ENCODE results near the gene DPH3.

DPH3 gene

DNA sequence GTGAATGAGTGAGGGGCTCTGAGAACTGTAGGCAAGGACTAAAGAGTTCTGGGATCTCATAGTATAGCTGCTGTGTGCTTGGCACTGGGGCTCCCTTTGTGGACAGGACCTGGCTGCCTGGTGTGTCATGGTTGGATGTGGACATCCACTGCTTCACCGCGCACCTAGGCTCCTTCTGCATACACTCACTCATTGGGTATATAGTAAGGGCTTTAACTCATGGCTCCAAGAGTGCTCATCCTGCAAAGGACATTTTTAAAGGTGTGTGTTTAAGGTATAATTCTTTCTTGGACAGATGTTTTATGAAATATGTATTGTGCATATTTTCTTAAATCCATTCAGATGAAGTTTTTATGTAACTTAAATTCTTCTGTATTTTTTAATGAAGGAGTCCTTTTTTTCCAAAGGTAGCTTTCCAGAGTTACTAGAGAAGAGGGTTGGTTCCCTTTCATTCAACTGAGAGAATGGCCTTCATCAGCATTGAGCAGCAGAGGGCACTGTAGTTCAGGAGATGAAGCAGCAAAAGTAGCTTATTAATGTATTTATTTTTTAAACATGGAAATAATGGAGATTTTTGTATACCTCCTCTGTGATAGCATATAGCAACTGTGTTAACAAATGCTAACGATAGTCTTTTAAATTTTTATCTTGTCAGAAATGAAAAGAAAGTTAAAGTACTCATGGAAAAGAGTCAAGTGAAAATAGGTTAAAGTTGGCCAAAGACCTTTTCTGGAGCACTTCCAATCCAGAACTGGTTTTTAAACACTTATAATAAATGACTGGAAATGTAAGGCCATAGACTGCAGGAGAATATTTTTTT lies 25.5 kb upstream of the DPH3 start:
- no peak for DNase-seq

DNA sequence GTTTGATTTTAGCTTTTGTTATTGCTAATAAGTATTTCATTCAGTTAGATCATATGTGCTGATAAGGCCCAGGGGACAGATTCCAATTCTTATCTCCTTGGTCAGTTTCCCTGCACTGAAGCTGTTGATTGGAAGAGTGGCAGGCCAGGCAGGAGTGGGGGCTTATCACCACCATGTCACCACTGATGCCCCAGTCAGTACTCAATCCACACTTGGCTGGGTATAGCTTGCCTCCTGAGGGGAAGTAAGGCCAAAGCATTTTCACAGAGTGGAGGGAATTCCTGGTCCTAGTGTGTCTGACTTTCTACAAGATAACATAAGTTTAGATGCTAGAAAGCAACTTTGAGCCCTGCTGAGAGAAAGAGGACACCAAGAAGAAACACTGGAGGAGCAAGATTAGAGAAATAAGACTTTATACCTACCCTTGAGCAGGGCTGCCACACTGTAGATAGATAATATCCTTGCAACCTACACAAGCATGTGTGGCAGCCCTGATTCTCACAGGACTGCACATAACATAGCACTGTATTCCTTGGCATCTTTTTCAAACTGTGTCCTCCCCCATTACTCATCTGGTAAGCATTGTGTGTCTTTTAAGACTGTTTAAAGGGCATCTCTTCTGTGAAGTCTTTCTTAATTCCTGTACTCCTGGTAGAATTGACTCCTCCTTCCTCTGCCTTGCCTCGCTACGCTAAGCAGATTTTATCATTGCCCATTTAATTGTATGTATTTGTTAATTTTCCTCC lies 24.6 kb upstream of the DPH3 start:
- no peak for DNase-seq

DNA sequence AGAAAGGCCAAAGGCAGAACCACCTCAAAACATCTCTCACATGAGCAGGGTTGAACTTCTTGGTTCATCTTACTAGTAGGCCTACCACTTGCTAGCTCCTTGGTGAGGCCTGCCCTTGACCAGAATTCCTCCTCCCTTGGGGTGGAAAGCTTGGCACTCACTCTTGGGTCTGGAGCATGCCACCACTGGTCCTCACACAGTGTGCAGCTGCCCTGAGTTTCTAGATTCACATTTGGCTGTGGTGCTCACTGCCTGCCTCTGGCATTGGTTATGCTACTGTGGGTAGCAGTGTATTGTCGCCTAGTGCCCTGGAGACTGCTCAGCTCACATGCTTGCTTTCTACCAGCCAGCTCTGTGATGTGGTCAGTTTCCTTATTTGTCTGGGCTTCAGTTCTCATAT lies 23.9 kb upstream of the DPH3 start:
- DNase-seq: no peak

DNA sequence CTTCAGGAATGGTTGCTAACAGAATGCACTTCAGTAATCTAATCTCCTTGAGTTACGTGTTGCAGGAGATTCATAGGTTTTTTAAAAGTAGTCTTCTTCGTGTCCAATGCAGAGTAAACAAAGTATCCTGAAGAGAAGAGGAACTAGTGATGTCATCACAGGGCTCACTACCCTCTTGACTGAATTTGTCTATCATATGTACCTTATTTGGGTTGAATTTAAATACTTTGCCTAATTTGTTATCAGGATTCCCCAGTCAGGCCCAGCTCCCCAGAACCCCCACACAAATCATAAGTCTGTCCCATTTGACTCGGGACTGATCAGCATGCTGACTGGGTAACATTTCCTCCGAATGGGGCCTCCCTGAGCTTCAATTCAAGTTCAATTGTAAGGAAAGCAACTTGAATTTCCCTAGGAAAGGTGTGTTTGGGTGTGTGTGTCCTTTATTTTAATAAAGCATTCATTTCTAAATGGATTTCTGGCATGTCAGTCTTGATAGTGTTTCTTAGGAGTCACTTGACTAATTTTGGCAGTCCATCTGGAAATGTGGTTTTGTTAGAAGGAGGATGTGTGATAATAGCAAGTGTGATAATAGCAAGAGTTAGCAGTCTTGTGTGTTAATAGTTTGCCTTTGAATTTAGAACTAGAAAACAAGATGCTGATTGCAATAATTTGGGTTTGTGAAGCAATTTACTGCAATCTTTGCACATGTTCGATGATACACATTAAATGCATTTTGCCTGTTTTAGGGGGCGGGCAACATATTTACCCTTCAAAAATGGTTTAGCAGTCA lies 22.2 kb upstream of the DPH3 start:
- no peak for DNase-seq

DNA sequence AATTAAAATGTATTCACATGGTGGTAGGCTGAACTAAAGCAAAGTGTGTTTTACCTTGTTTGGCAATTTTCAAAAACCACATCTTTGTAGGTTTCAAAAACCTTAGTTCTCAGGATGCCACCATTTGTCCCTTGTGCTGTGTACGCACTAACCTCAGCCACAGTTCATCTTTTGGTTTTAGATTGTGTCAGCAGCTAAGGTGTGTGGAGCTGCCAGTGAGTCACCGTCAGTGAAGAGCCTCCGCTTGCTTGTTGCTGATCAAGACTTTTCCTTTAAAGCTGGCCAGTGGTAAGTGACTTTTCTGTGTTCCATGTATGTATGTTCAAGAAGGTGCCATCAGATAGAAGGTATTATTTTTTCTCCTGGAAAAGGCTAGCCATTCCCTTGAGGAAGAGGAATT lies 21.4 kb upstream of the DPH3 start:
- DNase-seq: no peak

DNA sequence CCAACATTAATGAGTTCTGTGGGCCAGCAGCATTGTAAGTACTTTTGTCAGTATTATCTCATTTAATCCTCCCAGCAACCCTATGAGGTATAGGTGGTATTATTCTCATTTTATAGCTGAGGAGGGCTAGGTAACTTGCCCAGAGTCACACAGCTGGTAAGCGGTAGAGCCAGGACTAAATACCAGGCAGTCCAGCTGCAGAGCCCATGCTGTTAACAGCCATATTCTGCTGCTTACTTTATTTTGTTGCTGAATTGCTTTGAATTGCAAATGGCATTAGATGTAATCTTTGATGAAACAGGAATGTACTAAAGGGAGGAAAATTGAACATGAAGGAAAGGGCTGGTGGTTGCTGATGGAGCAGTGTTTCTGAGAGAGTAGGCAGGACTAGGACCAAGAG lies 19.9 kb upstream of the DPH3 start:
- no peak for DNase-seq

DNA sequence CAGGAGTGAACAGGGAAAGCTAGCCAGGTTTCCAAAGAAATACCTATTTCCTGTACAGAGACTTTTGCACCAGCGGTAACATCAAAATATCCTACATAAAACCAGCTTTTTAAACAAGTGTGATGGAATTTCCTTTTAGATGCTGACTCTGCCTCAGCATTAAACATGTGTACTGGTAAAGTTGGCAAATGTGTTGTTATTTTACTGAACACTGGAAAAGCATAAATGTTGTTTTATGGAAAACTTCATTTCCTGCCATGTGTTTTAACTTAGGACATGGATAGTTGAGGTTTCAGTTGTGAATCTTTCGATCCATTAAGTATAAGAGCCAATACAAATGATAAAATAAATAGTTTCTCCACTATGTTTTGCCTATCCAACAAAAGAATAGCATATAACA lies 15.9 kb upstream of the DPH3 start:
- no peak for DNase-seq

DNA sequence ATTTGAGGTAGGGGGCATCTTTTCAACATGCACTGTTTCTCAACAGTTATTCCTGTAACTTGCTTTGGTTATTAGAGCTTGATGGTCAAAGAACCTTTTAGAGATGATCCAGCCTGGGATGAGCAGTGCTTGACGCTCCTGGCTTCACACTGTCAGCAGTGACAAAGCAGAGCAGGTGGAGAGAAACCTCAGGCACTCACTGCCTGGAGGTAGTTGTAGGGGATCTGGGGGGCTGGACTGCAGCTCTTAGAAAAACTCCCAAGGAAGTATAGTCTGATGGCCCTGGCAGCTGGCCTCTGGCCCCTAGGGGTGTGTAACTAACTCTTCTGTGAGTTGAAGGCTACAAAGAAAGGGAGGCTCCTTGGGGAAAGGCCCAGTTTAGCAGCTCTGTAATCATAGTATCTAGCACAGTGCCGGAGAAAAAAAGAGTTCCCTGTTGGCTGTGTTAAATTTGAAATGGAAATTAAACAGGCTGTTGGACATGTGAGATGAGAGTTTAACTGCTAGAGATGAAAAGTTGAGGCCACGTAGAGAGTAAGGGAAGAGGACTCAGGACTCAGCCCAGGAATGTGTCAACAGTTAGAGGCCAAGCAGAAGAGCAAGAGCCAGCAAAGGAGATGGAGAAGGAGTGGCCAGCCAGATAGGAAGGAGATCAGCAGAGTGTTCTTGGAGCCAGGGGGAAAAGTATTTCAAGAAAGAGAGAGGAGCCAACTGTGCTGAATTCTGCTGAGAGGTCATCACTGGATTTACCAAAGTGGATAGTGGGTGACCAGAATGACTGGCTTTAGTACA lies 14.5 kb upstream of the DPH3 start:
- no peak for DNase-seq

DNA sequence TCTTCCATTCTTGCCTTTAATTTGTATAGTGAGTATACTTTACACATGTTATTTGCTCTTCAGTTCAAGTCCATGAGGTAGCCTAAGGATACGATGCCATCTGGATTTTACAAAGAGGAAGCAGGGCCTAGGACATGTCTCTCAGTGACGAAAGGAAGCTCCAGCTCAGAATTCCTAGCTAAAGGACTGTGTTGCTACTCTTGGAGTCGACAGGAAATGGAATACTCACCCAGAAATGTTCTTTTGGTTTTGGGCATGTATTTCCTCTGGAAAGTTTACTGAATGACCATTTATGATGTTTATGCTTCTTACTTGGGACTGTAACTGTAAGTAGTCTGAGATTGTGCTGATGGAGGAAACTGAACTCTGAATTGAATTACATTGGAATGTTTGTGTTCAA lies 12.7 kb upstream of the DPH3 start:
- no peak for DNase-seq

DNA sequence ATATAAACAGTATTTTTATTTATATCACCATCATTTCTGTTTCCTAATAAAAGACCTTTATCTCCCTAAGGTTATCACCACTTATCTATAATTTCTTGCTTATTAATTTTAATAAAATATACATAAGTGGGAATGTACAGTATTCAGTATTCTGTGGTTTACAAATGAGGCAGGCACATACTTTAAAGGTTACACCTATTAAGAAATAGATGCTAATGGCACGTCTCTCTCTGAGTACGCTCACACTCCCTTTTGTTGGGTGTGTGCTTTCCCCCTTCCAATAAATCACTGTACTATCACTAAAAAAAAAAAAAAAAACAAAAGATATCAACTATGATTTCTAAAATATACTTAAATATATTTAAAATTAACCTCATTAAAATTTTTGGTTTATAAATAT lies 9.1 kb upstream of the DPH3 start:
- DNase-seq: no peak

DNA sequence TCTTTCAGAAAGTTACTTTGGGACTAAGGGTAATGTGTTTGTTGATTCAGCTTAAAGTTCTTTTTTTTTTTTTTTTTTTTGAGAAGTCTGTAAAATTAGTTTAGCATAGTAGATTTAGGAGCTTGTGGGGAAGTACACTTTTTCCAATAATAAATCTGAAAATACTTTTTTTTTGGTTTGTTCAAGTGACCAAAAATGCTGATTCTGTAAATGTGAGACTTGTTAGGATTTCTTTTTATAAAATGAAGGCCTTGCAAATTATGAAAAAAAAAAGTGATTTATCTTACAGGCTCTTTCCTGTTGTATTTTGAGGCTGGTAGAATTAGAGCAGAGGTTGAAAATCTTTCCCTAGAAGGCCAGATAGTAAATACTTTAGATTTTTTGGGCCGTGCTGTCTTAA lies 7.8 kb upstream of the DPH3 start:
- no peak for DNase-seq

DNA sequence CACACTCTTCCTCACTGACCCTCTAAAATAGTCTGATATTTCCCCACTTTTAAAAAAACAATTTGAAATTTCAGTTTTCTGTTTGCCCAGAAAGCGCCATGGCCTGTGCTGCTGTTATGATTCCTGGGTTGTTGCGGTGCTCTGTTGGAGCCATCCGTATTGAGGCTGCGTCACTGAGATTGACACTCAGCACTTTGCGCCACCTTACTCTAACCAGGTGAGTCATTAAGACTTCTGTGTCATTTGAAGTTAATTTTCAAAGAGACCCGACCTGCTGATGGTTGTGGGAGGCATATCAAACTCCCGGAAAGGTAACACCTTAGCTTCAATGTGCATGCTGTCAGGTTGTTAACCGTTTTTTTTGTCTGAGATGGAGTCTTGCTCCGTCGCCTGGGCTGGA lies 6.1 kb upstream of the DPH3 start:
- no peak for DNase-seq

DNA sequence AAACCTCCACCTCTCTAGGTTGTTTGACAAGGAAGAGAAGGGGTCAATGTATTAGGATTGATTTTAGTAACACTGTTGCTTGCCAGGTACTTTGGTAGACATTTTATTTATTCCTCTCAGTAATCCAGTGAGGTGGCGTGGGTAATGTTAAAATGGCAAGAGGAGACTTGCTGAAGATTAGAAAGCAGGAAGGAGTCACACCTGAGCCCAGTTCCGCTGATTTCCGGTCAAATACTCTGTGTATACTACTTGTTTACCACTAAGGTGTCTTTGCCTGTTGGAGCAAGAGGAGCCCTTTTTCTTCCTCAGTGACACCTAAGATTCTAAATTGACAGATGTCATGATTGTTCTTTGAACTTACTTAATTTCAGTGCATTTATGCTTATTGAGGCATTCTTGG lies 2.0 kb upstream of the DPH3 start:
- no peak for DNase-seq

DNA sequence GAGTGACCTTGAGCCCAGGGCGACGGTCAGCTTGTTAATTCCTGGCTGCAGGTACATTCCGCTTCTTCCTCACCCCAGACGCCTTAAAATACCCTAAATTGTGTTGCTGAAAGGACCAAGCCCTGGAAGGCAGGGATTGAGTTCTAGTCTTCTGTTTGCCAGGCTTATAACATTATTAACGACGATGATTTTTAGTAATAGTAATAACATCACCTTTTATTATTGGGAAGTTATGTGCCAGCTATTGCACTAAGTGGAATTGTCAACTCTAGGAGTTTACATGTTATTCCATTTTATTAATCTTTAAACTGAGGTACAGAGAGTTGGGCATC lies 678 bp upstream of the DPH3 start:
- DNase-seq: no peak

DNA sequence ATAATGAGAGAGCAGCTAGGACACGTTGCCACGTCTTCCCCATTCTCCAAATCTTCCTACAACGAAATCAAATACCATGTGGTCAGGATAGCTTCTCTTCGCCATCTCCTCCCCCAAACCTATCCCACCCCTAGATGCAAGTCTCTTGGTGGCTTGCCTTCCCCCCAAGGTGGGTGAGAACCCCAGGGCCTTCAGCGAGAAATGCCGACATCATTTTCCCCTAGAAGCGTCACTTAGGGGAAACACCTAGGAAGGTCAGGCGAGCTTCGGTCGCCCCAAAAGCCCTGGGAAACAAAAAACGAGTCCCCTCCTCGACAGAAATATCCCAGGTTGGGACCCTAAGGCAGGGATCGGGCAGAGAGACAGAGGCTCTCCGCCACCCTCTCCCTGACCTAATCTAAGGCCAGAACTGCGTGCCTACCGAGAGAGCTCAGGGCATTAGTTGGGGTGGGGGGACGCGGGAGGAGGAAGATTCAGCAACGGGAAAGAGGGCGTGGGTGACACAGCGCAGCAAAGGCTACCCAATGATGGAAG lies 502 bp downstream of the DPH3 start:
- no peak for DNase-seq

DNA sequence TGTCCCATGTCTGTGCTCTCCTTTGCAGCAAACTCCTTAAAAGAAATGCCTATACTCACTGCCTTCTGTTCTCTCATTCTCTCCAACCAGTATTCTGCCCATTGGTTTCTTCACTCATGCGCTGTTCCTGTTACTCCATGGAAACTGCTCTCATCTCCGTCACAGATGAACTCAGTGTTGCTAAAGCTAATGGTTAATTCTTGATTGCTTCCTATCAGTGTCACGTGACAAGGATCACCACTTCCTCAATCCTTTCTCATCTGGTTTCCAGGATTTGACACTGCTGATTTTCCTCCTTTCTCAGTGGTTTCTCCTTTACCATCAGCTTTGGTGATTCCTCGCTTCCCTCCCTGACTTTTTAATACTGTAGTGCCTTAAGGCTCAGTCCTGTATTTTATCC lies 2.6 kb downstream of the DPH3 start:
- no peak for DNase-seq

DNA sequence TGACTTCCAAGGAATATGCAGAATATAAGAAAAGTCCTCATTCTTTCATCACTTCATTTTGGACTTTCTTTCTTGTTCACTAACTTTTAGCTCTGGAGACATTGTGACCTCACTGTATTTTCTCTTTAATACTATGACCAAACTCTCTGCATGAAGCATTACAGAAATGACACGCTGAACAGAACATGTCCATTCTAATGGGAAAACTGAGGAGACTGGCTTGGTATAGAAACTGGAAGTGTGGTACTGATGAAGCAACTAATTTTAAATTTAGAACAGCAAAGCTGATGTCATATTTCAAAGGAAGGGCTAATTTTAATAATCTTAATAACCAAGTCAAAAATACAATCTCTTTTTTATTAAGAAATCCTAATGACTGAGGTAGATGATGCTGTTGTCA lies 4.7 kb downstream of the DPH3 start:
- DNase-seq: no peak

DNA sequence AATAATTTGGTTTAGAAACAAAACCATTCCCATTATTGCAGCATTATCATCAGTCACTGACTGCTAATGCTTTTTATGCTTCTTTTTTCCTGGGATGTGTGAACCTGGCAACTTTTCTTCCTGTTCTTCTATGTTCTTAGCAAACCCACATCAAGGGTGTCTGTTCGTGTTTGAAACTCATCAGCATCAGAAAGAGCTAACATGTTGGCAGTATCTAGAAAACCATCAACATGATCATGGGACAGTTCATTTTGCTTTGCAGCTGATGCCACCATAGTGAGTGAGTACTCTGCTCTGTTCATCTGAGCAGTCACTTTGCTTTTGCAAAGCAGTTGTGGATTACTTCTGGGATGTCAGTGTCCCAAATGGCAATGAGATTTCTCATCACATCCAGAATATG lies 5.9 kb downstream of the DPH3 start:
- no peak for DNase-seq

DNA sequence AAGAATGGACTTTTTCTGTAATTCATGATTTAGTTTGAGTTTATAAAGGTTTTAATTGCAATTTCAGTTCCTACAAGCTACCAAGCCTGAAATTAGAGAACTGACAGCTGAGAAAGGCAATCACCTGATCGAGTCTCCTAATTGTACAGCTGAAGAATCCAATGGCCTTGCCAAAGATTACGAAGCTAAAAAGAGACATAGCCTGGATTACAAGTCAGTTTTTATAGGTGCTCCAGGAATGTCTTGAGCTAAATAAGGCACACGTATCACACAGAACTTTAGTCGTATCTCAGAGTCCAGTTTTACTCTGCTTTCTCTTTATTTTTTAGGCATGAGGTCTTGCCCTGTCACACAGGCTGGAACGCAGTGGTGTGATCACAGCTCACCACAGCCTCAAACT lies 6.6 kb downstream of the DPH3 start:
- no peak for DNase-seq

DNA sequence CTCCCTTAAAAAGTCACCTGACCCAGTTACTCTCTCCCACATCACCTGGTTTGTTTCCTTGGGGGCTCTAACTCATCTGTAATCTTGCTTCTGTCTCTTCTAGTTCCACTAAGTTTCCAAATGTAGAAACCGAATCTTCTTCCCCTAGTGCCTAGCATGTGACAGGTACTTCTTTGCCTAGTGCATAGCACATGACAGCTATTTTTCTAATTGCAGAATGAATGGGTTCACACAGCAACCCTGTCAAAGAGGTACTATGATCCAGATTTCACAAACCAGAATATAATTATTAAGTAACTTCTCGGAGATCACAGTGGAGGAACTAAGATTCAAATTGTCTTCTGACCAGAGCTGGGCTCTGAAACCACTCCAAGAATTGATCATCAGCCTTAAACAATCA lies 7.4 kb downstream of the DPH3 start:
- DNase-seq: no peak

DNA sequence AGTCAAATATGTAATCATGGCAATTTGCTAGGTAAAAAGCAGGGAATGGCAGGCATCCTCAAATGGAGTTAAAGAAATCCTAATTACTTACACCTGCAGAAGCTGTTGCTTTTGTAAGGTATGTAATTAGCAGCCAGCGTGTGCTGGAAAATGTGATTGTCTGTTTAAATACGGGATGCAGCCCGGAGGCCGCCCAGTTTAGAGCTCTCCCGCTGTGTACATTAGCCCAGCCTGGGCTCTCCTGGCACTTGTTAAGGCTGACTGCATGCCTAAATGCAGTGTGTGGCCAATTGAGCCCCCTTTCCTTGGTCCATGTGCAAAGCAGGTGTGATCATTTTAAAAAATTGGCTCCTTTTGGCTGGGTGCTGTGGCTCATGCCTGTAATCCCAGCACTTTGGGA lies 9.0 kb downstream of the DPH3 start:
- DNase-seq: no peak

DNA sequence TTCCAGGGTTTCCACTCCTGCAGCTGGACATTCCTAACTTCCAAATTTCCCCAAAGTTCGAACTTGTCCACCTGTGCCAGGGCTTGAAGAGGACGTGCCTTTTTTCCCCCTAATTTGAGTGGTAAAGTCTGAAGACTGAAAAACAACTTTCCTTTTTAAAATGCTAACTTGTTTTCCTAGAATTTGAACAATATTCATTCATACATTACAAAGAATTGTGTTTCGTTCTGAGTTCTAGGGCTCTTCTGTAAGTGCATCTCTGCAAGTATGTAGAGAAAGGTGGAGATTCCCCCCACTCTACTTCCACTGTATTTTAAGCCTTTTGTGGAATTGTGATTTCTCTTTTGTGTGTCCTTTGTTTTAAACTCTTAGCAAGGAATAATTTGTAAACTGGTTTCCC lies 9.4 kb downstream of the DPH3 start:
- no peak for DNase-seq

DNA sequence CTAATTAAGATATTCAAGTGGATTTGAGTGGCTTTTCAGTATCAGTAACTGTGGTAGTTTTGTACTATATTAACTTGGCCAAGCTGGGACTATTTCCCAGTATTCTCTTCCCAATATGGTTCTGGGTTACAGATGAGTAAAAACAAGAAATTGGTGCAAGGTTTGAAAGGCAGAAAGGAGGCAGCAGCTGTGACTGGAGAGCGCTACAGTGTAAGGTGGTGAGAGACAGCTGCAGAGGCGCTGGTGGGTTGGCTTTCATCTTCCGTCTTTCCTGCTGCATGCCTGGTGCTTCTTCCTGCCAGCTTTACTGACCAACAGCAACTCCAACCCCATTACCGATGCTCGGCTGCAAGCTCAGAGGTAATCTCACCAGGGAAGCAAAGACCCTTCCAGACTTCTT lies 9.8 kb downstream of the DPH3 start:
- no peak for DNase-seq

Data from NCI-H510A (cell line).